HCT116 (cell line): ENCODE measurements around the gene TK1. TPM values are rescaled to one million over a fixed set of nuclear protein-coding genes. Genes with fewer than 3 reads are reported as not detected.

Experiments used
- ATAC-seq: fragments of 200-7000 bp; cut with Tn5 transposase; 2 replicates; pipeline ENCODE4 v1.9.1; 2020; ENCODE audit warnings: mild to moderate bottlenecking, moderate library complexity
- BruUV-seq: library from RNA; stranded (reverse); fragments of 400-500 nt; replicated peaks from 2 replicates; lab custom pipeline; 2021; lab: Mats Ljungman, UMichigan
- CTCF ChIA-PET: fragments of 300-600 bp; sonication (Branson Sonifier 250); formaldehyde crosslinking; loops from one replicate; lab custom pipeline; 2021; ENCODE audit warnings: antibody characterized with exemption; lab: Charles Lee
- POLR2A ChIA-PET: fragments of 300-600, 350-600 bp; sonication (Branson Sonifier 250); formaldehyde crosslinking; loops from one replicate; lab custom pipeline; 2021; ENCODE audit warnings: antibody characterized with exemption; lab: Charles Lee
- RAD21 ChIA-PET, 2 experiments: fragments of 300-600 bp; sonication (Branson Sonifier 250); formaldehyde crosslinking; loops; one replicate each; lab custom pipeline; 2023; ENCODE audit warnings: low total read pairs in 2 of 2; ENCODE audit not compliant: uncharacterized antibody in 2 of 2, unreplicated experiment in 2 of 2, low non-redundant PET in 1 of 2; lab: Charles Lee
- DNase-seq: peaks from one replicate; pipeline ENCODE4 v3.0.0-alpha.2; 2010; ENCODE audit warnings: low read depth, low spot score
- H2AFZ ChIP-seq: fragments of 200-600 bp; shearing (Covaris generic), sonication (generic); 2 replicates; pipeline ENCODE4 v1.6.1; 2017; ENCODE audit warnings: low read depth, mixed run types, mixed read lengths, antibody characterized with exemption, low read length; ENCODE audit not compliant: poor library complexity, severe bottlenecking
- H3K27ac ChIP-seq: 2 replicates; pipeline ENCODE4 v1.5.1; 2012; ENCODE audit warnings: low read depth, low read length
- H3K27me3 ChIP-seq: fragments of 200-600 bp; sonication (generic); 2 replicates; pipeline ENCODE4 v1.6.1; 2016; ENCODE audit warnings: mixed run types, low read length, mixed read lengths; ENCODE audit not compliant: insufficient read depth
- H3K36me3 ChIP-seq, 2 experiments: fragments of 200-500 bp in 1 of 2; fragments of 200-600 bp in 1 of 2; sonication (Bioruptor generic) in 1 of 2; sonication (generic) in 1 of 2; 2 replicates each; pipeline versions ENCODE4 v1.5.1 to v1.6.1; 2014 to 2016; ENCODE audit warnings: low read length in 2 of 2, inconsistent platforms in 1 of 2, mixed read lengths in 1 of 2, mixed run types in 1 of 2; ENCODE audit not compliant: insufficient read depth in 2 of 2, control insufficient read depth in 1 of 2
- H3K4me1 ChIP-seq, 2 experiments: fragments of 200-600 bp in 1 of 2; sonication (generic) in 1 of 2; 2 replicates each; pipeline versions ENCODE4 v1.5.1 to v1.6.1; 2012 to 2017; ENCODE audit warnings: low read length in 2 of 2, inconsistent platforms in 1 of 2, mild to moderate bottlenecking in 1 of 2, mixed read lengths in 1 of 2, mixed run types in 1 of 2, moderate library complexity in 1 of 2; ENCODE audit not compliant: insufficient read depth in 2 of 2, control insufficient read depth in 1 of 2
- H3K4me2 ChIP-seq: fragments of 200-600 bp; sonication (generic); 2 replicates; pipeline ENCODE4 v1.6.1; 2017; ENCODE audit warnings: mixed run types, low read length, mixed read lengths
- H3K4me3 ChIP-seq, 2 experiments: fragments of 200-600 bp in 1 of 2; sonication (generic) in 1 of 2; replicated peaks in 1 of 2; 2 replicates each; pipeline ENCODE4 v1.5.1; 2011 to 2016; ENCODE audit warnings: low read length in 2 of 2, control low read depth in 1 of 2, low read depth in 1 of 2, mild to moderate bottlenecking in 1 of 2, mixed read lengths in 1 of 2, mixed run types in 1 of 2
- H3K79me2 ChIP-seq: fragments of 200-600 bp; sonication (generic); 2 replicates; pipeline ENCODE4 v1.6.1; 2017; ENCODE audit warnings: mild to moderate bottlenecking, mixed run types, low read length, moderate library complexity, mixed read lengths; ENCODE audit not compliant: insufficient read depth
- H3K9ac ChIP-seq: fragments of 200-600 bp; sonication (generic); 2 replicates; pipeline ENCODE4 v1.6.1; 2016; ENCODE audit warnings: low read length, mixed read lengths
- H3K9me2 ChIP-seq: fragments of 200-600 bp; sonication (generic), shearing (Covaris generic); 2 replicates; pipeline ENCODE4 v1.6.1; 2017; ENCODE audit warnings: mixed run types, mild to moderate bottlenecking, moderate library complexity; ENCODE audit not compliant: insufficient read depth
- H3K9me3 ChIP-seq, 2 experiments: fragments of 200-500 bp in 1 of 2; fragments of 200-600 bp in 1 of 2; sonication (Bioruptor generic) in 1 of 2; sonication (generic) in 1 of 2; 2 replicates each; pipeline ENCODE4 v1.6.1; 2014 to 2017; ENCODE audit warnings: low read length in 2 of 2, mixed read lengths in 2 of 2, inconsistent platforms in 1 of 2, low read depth in 1 of 2, mild to moderate bottlenecking in 1 of 2, mixed run types in 1 of 2, moderate library complexity in 1 of 2; ENCODE audit not compliant: control insufficient read depth in 1 of 2, insufficient read depth in 1 of 2
- H4K20me1 ChIP-seq: fragments of 200-600 bp; sonication (generic), shearing (Covaris generic); 2 replicates; pipeline ENCODE4 v1.6.1; 2017; ENCODE audit warnings: mixed run types, mild to moderate bottlenecking, moderate library complexity; ENCODE audit not compliant: insufficient read depth
- CBX3 ChIP-seq: IDR thresholded peaks from 2 replicates; pipeline ENCODE4 v1.6.1; 2012; ENCODE audit warnings: low read depth
- CEBPB ChIP-seq: IDR thresholded peaks from 2 replicates; pipeline ENCODE4 v1.6.1; 2012; ENCODE audit warnings: low read depth
- EGR1 ChIP-seq: IDR thresholded peaks from 2 replicates; pipeline ENCODE4 v1.6.1; 2012; ENCODE audit warnings: low read depth
- ELF1 ChIP-seq: IDR thresholded peaks from 2 replicates; pipeline ENCODE4 v1.6.1; 2012; ENCODE audit warnings: low read depth, borderline replicate concordance
- EZH2 ChIP-seq: fragments of 200-600 bp; sonication (generic); IDR thresholded peaks from 2 replicates; pipeline ENCODE4 v1.6.1; 2017; ENCODE audit warnings: antibody characterized with exemption, mixed run types
- EZH2phosphoT487 ChIP-seq: fragments of 200-600 bp; IDR thresholded peaks from 2 replicates; pipeline ENCODE4 v1.6.1; 2018; ENCODE audit warnings: antibody characterized with exemption, borderline replicate concordance
- FOSL1 ChIP-seq: IDR thresholded peaks from 2 replicates; pipeline ENCODE4 v1.6.1; 2012; ENCODE audit warnings: low read depth
- POLR2A ChIP-seq: IDR thresholded peaks from 2 replicates; pipeline ENCODE4 v1.7.0; 2011; ENCODE audit warnings: borderline replicate concordance; ENCODE audit not compliant: insufficient read depth, insufficient read length; ENCODE audit errors: extremely low read depth
- SP1 ChIP-seq: IDR thresholded peaks from 2 replicates; pipeline ENCODE4 v1.6.1; 2012; ENCODE audit warnings: low read depth
- TCF7L2 ChIP-seq: IDR thresholded peaks from 2 replicates; pipeline ENCODE4 v1.7.0; 2011; ENCODE audit warnings: borderline replicate concordance, inconsistent platforms; ENCODE audit not compliant: insufficient read depth, insufficient read length; ENCODE audit errors: extremely low read depth
- ZNF274 ChIP-seq: fragments of 200-500 bp; sonication (Bioruptor generic); IDR thresholded peaks from 2 replicates; pipeline ENCODE4 v1.6.1; 2014; ENCODE audit warnings: mild to moderate bottlenecking, low read depth, low read length, inconsistent platforms
- intact Hi-C: fragments of 100-400 bp; cut with micrococcal nuclease; formaldehyde crosslinking; loops from 2 replicates; pipeline ENCODE4 v1.10.0; 2022
- total RNA-seq: library from RNA; stranded (reverse); gene quantifications from one replicate; pipeline ENCODE4 v1.2.1, GENCODE V29; 2021; ENCODE audit not compliant: unreplicated experiment
- TF ChIP-seq, protein P1 (sequence below): IDR thresholded peaks from 2 replicates; pipeline ENCODE4 v1.6.1; 2012; ENCODE audit warnings: low read depth
- TF ChIP-seq, protein P2 (sequence below): IDR thresholded peaks from 2 replicates; pipeline ENCODE4 v1.6.1; 2011; ENCODE audit warnings: mild to moderate bottlenecking, low read length, moderate library complexity; ENCODE audit not compliant: insufficient replicate concordance; ENCODE audit errors: extremely low read depth

TK1 gene
- total RNA-seq, 1 experiment from 2014 or later: 315 TPM

- H3K9ac ChIP-seq: no peak overlapping the region
- H3K4me3 ChIP-seq: no peak overlapping the region
- peaks cover 37% of the 10 kb centered on the region for H3K79me2 ChIP-seq
- ChIA-PET POLR2A (no interaction called here), RAD21 (no interaction called here), CTCF (no interaction called here)
- no peaks in the 10 kb centered on the region for H3K9me2 ChIP-seq
- H3K27me3 ChIP-seq: no peaks in the 10 kb centered on the region
- H3K4me2 ChIP-seq: no peak overlapping the region
- ATAC-seq (no peak), DNase-seq (no peak)
- intact Hi-C loops: no loop called here
- H3K36me3 ChIP-seq: peaks cover 51 to 71% of the 10 kb centered on the region in 2 experiments
- H3K27ac ChIP-seq: peak overlapping the region; percentile 6; the same call in 1 of the 2 replicates
- H2AFZ ChIP-seq: no peak overlapping the region
- H4K20me1 ChIP-seq: no peaks in the 10 kb centered on the region
- TF ChIP-seq EZH2 (no peak), ELF1 (no peak), FOSL1 (no peak), EZH2phosphoT487 (no peak), POLR2A (no peak), CEBPB (no peak), TCF7L2 (no peak), SP1 (no peak), EGR1 (no peak), CBX3 (no peak), ZNF274 (no peak)
- TF ChIP-seq, protein P1, sequence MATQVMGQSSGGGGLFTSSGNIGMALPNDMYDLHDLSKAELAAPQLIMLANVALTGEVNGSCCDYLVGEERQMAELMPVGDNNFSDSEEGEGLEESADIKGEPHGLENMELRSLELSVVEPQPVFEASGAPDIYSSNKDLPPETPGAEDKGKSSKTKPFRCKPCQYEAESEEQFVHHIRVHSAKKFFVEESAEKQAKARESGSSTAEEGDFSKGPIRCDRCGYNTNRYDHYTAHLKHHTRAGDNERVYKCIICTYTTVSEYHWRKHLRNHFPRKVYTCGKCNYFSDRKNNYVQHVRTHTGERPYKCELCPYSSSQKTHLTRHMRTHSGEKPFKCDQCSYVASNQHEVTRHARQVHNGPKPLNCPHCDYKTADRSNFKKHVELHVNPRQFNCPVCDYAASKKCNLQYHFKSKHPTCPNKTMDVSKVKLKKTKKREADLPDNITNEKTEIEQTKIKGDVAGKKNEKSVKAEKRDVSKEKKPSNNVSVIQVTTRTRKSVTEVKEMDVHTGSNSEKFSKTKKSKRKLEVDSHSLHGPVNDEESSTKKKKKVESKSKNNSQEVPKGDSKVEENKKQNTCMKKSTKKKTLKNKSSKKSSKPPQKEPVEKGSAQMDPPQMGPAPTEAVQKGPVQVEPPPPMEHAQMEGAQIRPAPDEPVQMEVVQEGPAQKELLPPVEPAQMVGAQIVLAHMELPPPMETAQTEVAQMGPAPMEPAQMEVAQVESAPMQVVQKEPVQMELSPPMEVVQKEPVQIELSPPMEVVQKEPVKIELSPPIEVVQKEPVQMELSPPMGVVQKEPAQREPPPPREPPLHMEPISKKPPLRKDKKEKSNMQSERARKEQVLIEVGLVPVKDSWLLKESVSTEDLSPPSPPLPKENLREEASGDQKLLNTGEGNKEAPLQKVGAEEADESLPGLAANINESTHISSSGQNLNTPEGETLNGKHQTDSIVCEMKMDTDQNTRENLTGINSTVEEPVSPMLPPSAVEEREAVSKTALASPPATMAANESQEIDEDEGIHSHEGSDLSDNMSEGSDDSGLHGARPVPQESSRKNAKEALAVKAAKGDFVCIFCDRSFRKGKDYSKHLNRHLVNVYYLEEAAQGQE: no peak
- TF ChIP-seq, protein P2, sequence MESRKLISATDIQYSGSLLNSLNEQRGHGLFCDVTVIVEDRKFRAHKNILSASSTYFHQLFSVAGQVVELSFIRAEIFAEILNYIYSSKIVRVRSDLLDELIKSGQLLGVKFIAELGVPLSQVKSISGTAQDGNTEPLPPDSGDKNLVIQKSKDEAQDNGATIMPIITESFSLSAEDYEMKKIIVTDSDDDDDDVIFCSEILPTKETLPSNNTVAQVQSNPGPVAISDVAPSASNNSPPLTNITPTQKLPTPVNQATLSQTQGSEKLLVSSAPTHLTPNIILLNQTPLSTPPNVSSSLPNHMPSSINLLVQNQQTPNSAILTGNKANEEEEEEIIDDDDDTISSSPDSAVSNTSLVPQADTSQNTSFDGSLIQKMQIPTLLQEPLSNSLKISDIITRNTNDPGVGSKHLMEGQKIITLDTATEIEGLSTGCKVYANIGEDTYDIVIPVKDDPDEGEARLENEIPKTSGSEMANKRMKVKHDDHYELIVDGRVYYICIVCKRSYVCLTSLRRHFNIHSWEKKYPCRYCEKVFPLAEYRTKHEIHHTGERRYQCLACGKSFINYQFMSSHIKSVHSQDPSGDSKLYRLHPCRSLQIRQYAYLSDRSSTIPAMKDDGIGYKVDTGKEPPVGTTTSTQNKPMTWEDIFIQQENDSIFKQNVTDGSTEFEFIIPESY: no peak
- BruUV-seq: no TSS peak
- peaks cover 9 to 12% of the 10 kb centered on the region in 2 experiments; a peak in 3 of 4 replicates for H3K4me1 ChIP-seq
- no peaks in the 10 kb centered on the region for H3K9me3 ChIP-seq
These were observed 7.5 kb downstream of the TK1 start for GRCh38 chr17:78179372-78179771.
